Activated CD8-positive, alpha-beta T cell treated with anti-CD3 and anti-CD28 coated beads for 36 hours (primary cell): ENCODE results near the gene CDC14B. TPM values are rescaled to one million over a fixed set of nuclear protein-coding genes. Genes with fewer than 3 reads are reported as not detected.
A peak's percentile ranks its signal among the peaks of the same experiment; 100 is the strongest.

Source experiments
- ATAC-seq: fragments of 200-7000 bp; cut with Tn5 transposase; one replicate; pipeline ENCODE4 v1.10.0; 2021; ENCODE audit warnings: mild to moderate bottlenecking, moderate library complexity
- CTCF ChIA-PET: fragments of 350-600 bp; sonication (Branson Sonifier 250); formaldehyde crosslinking; loops from one replicate; lab custom pipeline; 2021; ENCODE audit warnings: antibody characterized with exemption; lab: Charles Lee
- POLR2A ChIA-PET: fragments of 350-600 bp; sonication (Branson Sonifier 250); formaldehyde crosslinking; loops from one replicate; lab custom pipeline; 2021; ENCODE audit warnings: antibody characterized with exemption; lab: Charles Lee
- DNase-seq: peaks from one replicate; pipeline ENCODE4 v3.0.0-alpha.2; 2020
- H3K27ac Mint-ChIP-seq: one replicate; pipeline ENCODE4 v1.8.0; 2021; ENCODE audit warnings: mild to moderate bottlenecking, mixed read lengths
- H3K27me3 Mint-ChIP-seq: one replicate; pipeline ENCODE4 v1.8.0; 2021; ENCODE audit warnings: mixed read lengths
- H3K36me3 Mint-ChIP-seq: one replicate; pipeline ENCODE4 v1.8.0; 2021; ENCODE audit warnings: low read depth, mixed read lengths
- H3K4me1 Mint-ChIP-seq: one replicate; pipeline ENCODE4 v1.8.0; 2021; ENCODE audit warnings: low read depth, mixed read lengths
- H3K4me3 Mint-ChIP-seq: one replicate; pipeline ENCODE4 v1.8.0; 2021; ENCODE audit warnings: mild to moderate bottlenecking, moderate library complexity, mixed read lengths
- H3K9me3 Mint-ChIP-seq: one replicate; pipeline ENCODE4 v1.8.0; 2021; ENCODE audit warnings: mixed read lengths
- CTCF ChIP-seq: fragments of 200-600 bp; IDR thresholded peaks from one replicate; pipeline ENCODE4 v1.8.0; 2022; ENCODE audit warnings: antibody characterized with exemption, mild to moderate bottlenecking
- intact Hi-C: fragments of 100-400 bp; cut with micrococcal nuclease; formaldehyde crosslinking; loops from one replicate; pipeline ENCODE4 v1.10.0; 2022
- total RNA-seq, 2 experiments: library from RNA; stranded (reverse); gene quantifications; one replicate each; pipeline ENCODE4 v1.2.3, GENCODE V29; 2021

Gene CDC14B
- total RNA-seq, 2 experiments from 2014 or later = 0.27 to 0.54 TPM

- Mint-ChIP-seq H3K36me3 (no peaks in the 10 kb centered on the region), H3K4me1 (peaks cover 29% of the 10 kb centered on the region), H3K27ac (peak overlapping the region; percentile 81), H3K27me3 (peaks cover 11% of the 10 kb centered on the region), H3K9me3 (no peaks in the 10 kb centered on the region), H3K4me3 (peak overlapping the region; percentile 87)
- no peak for ATAC-seq
- TF ChIP-seq CTCF = no peak
- intact Hi-C loops = no loop called here
- CTCF ChIA-PET = interaction anchor here (2.0 to 3.6 kb wide), 3 partner anchors 9 to 116 kb away, joined by 6 to 25 read pairs (median 13); no protein-coding TSS in a partner anchor
- peak; percentile 55 for DNase-seq
- POLR2A ChIA-PET = interaction anchor here (1.2 to 2.3 kb wide), 3 partner anchors 28 to 51 kb away, joined by 3 to 5 read pairs (median 4); no protein-coding TSS in a partner anchor
Measured at GRCh38 chr9:96450613-96451528, 168.8 kb downstream of the CDC14B start.

Other genes with a start within 250 kb of the CDC14B start
- 1 to 10 TPM; 2.2 to 2.6 TPM for gene SLC35D2, start 236.1 kb downstream of the CDC14B start, total RNA-seq
- gene ZNF367, start 201.5 kb downstream of the CDC14B start, total RNA-seq = 10 to 100 TPM; 29.3 to 30.1 TPM
- gene HABP4, start 169.7 kb downstream of the CDC14B start, total RNA-seq = 1 to 10 TPM; 7.0 to 8.3 TPM
- 1 to 10 TPM; 2.5 to 5.2 TPM for gene PRXL2C, start 35.5 kb upstream of the CDC14B start, total RNA-seq
- 1 to 10 TPM; 8.7 to 9.7 TPM for gene ZNF510, start 158.2 kb upstream of the CDC14B start, total RNA-seq
- 1 to 10 TPM; 4.7 to 5.0 TPM for gene ZNF782, start 234.7 kb upstream of the CDC14B start, total RNA-seq